SKM-1 (cell line): Measurements from ENCODE around the gene STAP2.

Experiments
- DNase-seq: peaks from one replicate; lab custom pipeline; 2025; ENCODE audit not compliant: unreplicated experiment; lab: John Stamatoyannopoulos, UW

STAP2 gene

DNA sequence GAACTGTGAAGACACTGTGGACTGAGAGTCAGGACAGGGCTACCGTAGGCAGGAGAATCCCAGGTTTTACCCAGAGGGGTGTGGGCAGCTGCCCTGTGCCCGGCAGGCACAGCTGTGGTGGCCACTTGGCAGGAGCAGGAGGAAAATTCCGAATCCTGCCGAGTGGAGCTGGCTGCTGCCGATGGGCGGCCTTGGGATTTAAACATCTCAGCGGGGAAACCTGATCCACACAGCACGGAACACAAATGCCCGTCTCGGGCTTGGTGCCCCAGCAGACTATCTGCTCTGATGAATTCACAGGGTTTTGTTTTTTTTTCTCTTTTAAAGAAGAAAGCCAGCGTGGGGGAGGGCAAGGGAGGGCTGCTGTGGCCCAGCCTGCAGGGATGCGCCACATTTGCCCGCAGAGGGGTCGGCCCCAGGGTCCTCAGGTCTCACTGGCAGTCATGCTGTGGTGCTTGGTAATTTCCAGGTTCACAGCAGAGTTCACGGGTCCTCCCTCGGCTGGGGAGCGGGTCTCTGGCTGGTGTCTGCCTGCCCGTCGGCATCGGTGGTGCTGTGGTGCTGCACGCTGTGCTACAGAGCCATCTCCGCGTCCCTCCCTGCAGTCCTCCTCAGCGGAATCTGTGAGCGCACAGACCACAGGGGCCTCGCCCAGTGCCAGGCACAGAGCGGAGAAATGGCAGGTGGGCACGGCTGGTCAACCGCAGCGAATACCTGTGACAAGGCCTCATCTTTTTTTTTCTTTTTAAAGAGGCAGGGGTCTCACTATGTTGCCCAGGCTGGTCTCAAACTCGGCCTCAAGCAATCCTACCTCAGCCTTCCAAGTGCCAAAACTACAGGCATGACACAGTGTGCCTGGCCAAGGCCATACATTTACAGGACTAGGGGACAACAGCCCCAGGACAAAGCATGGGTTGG, 32.9 kb upstream of the STAP2 start:
- DNase-seq, result no peak

DNA sequence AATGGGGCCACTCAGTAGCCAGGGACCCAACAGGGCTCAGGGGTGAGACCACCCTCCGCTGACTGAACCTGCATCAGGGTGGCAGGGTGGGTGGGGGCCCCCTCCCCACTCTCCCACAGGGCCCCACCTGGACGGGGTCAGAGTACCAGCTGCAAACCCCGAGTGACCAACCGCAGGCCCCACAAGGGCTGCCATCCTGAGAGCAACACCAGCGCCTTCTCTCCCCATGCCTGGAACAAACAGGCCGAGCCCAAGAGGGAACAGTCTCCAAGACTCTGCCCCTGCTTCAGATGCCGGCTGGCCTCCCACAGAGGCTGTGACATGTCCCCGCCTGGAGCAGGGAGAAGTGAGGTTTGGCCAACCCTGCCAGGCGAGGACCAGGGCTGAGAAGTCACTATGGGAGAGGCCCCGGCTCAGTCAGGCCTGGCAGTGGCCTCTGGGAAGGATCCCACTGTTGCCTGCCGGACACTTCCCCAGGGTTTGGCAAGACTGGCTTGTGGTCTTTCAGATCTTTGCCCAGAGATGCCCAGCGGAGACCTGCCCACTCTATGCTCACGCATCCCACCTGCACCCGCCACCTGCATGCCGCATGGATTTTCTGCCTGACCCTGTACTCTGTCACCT, 31.9 kb upstream of the STAP2 start:
- no peak for DNase-seq

DNA sequence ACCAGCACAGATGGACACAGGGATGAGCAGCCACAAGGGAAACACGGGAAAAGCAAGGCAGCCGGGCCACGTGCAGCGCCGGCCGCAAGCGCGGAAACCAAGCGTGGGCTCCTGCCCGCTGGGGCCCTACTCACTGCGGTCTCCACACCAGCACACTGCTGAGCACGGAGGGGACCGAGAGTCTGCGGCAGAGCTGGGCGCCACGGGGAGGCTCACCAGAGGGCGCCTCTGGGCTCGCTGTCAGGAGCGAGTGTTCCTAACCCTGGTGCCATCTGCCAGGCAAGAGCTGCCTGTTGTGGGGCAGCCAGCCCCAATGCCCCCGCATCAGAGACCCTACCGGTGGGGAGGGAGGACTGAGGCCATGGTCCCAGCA, 31.2 kb upstream of the STAP2 start:
- DNase-seq, result no peak

DNA sequence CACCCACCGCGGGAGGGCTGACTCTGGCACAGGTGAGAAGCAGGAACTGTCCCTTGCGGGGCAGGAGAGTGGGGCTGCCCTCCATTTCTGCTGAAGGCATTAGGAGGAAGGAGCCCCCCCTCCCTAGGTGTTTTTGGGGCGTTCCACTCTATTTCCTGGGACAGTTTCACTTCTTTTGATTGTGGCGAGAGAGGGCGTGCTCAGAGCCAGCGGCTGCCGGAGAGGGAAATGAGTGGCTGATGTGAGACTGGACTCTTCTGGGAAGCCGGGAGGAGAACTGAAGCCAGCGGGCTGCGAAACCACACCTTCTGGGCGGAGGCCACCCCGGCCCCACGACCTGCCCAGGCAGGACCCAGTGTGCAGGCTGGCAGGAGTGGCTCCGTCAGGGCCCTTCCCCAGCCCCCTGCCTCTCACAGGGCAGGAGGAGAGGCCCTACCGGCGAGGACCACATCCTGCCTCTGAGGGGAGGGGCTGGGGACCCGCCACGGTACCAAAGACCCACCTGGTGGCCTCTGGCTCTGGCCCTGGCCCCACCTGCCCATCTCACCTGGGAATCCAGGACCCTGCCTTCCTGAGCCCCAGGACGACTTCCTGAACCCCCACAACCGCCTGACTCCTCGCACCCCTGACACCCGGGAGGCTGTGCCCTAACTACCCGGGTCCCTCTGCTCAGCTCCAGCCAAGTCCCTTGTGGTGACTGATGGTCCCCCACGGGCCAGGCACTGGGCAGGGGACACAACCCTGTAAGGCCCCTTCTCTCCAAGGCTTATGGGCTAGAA, 30.7 kb upstream of the STAP2 start:
- DNase-seq, result peak; percentile 28

DNA sequence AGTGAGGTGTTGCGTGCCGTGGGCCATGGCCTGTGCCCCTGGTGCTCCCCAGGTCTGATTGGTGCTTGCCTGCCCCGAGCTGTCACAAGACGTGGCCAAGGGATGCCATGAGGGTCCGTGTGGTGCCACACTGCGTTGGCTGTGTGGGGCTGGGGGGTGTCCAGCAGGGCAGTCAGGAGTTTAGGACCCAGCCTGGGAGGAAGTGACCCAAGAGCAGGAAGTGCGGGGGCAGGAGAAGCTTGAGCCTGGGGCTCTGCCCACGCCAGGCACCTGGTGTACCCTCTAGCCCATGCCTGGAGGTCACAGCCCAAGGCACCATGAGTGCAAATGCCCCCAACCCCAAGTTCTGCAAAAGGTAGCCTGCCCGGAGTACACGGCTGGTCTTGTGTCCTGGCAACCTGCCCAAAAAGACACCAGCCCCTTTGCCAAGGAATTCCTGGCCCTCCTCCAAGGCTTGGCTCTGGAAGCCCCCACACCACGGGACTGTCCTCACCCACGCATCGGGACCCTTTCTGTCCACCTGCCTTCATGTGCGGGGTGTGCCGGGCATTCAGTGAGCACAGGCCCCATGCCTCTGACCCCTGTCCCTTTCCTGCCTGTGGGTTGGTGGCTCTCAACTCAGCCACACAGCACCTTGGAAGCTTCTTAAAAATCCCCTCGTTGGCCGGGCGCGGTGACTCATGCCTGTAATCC, 29.6 kb upstream of the STAP2 start:
- no peak for DNase-seq

DNA sequence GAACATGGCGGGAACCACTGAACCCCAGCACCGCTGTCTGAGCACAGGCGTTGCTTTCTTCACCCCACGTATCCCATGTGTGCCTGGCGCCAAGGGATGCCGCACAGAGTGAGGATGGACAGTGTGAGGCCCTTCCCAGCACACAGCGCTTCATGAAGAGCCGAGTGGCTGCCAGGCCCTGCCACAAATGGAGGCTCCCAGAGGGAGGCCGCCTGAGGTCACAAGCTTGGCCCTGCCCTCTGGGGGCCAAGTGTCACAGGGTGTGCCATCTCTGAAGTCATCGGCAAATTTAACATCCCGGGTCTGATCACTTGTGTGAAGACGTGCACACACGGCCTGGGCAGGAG, 29.1 kb upstream of the STAP2 start:
- no peak for DNase-seq

DNA sequence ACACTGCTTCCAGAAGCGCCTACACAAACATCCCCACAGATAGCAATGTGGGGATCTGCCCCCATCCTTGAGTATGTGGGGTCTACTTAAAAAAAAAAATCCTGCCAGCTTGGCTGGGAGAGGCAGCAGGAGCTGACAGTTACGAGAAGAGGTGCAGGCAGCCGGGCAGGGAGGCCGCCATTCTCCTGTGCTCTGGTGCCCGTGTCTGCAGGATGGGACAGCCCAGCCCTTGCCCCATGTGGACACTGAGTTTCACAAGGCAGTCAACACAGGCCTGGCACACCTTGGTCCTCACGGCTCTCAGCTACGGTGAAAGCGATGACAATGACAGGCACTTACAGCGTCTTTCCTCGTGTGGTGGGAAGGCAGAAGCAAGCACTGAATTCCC, 28.7 kb upstream of the STAP2 start:
- no peak for DNase-seq

DNA sequence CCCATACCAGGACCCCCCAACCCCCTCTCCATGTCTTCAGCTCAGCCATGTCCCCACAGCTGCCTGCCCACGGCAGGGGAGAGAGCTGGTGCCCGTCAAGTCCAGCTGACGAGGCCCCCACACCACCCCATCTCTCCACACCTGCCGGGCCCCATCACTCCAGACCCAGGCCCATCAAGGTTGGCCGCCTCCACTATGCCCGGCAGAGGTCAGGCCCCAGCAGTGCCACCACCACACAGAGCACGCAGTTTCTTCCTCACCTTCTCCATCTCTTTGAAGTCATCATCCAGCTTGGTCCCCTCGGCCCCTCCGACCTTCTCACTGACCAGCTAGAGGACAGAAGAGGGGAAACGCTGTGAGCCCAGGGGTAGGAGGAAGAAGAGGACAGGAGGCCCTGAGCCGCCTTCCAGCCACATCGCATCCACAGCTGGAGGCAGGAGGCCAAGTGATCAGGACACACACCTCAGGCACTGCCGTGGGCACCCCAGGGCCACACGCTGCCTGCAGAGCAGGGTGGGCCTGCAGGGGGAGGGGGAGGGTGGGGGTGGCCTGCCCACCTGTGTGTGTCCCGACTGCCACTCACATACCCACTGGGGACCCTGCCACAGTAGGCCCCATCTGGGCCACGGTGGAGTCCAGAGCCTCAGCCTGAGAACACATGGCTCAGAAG, 28.2 kb upstream of the STAP2 start:
- no peak for DNase-seq

DNA sequence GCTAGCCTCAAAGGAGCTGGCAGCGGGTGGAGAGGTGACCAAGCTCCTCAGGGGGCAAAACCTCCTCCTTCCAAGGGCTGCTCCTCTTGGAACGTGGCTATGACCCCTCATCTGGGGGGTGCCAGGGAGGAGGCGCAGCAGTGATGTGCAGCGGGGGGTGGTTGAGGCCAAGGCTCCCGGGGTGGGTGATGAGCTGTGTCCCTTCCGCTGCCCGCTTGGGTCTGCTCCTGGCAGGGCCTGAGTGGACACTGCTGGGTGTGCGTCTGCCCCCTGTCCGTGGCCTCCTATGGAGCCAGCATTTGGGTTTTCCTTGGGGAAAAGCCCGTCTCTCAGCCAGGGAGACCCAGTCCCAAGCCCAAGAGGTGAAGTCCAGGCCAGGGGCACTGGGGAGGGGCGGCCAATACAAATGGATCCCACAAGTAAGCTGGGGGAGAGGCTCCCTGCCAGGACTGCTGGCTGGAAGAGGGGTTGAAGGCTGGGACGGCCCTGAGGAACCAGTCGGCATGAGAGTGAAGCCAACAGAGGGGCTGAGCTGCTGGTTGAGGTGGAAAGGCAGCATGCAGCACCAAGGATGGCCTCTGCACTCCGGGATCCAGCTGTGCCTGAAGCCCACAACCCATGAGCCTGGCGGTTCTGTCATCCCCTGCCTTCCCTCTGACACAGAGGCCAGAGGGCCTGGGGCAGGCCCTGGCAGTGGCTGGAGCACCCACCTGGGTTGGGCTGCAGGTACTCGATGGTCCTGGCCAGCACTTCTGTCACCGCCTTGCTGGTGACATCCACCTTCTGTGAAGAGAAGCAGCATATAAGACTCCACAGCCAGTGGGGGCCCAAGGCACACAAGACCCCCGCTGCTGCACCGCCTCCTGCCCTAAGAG, 27.4 kb upstream of the STAP2 start:
- no peak for DNase-seq

DNA sequence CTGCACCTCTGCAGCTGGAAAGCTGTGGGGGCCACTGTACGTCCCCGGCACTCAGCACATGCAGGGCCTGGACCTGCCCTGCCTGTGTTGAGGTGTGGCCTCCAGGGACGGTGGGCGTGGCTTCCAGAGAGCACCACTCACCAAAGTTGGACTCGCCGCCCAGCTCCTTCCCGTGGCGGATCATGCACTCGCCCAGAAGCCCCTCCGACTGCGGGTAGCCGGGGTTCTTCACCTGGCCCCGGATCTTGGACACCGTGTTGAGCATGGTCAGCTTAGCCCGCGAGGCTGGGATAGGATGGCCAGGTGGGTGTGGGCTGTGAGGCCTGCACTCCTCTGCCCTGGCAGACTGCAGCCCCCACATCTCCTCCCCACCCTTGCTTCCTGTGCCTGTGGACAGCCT, 26.7 kb upstream of the STAP2 start:
- DNase-seq, result no peak

DNA sequence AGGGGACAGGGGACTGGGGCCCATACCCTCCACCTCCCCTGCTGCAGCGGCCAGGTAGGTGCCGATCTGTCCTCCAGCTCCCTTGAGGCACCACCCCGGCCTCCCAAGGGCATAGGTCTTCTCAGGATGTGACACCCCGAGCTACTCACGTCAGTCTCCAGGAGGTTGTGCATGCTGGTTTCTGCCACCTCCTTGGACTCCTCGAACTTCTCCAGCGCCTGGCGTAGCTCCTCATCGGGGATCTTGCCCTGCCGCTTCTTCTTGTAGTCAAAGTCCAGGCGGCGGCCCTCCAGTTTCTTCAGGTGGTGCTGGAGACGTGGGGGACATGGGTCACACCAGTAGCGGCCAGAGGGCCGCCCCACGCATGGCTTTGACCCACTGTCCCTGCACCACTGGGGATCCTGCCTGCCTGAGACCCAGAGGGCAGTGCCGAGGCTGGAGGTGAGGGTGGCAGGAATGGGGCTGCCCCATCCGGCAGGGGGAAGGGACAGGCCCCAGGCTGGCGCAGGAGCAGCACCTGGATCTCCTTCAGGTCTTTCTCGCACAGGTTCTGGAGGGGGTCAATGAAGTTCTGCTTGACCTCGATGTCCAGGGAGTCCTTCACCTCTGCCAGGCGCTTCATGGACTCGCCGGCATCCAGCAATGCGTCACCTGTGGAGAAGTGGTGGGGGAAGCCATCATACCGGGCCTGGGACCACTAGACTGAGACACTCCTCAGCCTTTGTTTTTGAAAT, 25.1 kb upstream of the STAP2 start:
- no peak for DNase-seq

DNA sequence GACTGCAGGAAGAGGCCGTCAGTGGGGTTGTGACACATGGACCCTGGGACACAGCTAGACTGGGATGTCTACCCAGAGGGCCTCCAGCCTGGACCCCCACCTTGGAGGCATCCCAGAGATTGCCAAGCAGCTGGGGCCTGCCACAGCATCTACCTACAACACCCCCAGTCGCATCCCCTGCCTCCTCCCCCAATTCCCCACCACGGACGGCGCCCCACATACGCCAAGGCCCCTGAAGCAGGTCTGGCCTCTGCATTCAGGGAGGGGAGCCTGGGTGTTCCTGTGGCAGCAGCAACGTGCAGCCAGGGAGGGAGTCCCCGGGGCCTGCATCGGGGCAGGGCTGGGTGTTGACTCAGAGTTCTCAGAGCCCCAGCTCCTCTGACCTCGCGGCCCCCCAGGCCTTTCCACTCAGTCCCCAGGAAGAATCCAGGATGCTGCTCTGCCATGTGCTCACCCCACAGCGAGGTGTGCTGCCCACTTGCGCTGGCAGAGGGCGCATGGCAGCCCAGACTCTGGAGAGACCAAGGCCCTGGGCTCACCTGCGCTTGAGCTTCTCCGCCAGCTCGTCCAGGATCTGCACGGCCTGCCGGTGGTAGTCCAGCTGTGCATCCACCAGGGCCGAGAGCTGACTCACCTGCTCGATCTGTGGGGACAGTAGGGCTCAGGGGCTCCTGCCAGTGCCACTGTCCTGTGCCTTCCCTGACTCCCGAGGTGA, 24.4 kb upstream of the STAP2 start:
- no peak for DNase-seq

DNA sequence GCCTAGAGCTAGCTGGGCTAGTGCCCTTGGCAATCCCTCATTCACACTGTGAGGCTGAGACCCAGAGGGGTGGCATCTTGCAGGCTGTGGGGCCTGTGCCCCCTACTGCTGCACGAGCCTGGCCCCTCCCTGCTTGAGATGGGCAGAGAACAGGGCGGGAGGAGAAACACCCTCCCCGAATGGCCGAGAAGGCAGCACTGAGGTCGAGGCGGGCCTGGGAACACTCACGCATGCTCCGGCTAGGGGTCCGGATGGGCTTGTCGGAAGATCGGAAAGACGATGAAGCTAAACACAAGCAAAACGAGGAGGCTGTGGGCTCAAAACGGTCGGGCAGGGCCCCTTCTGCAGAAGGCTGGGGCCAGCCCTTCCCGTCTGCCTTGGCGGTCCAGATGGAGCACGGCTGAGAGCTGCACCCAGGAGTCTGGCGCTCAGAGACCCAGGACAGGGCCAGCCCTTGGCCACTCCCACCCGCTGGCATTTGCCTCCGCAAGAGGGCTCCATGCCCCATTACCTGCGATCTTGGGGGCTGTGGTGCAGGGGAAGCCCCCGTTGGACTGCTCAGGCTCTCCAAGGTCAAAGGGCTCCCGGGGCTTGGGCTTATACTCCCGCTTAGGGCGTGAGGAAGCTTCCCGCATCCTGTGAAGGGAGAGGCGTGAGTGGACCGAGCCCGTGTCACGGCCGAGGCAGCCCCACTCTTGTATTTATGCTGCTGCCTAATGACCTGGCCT, 23.6 kb upstream of the STAP2 start:
- no peak for DNase-seq

DNA sequence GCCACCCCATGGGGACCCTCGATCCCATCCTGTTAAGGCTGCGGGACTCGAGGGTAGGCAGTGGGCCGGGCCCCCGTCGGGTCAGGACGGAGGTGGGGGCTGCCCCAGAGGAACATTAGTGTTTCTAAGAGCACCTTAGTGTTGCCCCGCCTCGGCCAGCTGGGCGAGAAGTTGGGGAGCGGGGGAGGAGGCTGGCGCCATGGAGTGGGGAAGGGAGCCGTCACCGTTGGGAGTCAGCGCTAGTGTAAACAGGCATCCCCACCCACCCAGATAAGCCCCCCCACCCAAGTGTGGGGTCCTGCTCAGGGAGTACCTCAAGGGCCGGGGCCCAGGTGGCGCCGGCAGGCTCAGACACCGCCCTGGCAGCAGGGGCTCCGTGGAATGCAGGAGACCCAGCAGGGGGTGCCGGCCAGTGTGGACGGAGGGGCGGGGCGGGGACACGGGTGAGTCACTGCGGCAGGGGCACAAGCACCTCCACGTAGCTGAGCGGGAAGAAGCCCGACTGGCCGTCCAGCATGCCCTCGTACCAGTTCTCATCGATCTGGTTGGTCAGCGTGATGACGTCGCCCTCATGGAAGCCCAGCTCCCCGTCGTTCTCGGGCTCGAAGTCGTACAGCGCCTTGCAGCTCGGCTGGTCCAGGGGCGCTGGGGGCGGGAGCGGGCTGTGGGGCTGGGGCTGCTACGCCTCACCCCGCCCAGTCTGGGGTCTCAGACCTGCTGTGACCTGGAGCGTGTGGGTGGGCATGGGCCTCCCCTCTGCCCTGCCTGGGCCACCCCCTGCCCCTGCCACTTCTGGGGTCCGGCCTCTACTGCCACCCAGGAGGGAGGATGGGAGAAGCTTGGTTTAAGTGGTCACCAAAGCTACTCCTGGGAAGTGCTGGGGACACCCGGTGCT, 22.8 kb upstream of the STAP2 start:
- DNase-seq, result no peak

DNA sequence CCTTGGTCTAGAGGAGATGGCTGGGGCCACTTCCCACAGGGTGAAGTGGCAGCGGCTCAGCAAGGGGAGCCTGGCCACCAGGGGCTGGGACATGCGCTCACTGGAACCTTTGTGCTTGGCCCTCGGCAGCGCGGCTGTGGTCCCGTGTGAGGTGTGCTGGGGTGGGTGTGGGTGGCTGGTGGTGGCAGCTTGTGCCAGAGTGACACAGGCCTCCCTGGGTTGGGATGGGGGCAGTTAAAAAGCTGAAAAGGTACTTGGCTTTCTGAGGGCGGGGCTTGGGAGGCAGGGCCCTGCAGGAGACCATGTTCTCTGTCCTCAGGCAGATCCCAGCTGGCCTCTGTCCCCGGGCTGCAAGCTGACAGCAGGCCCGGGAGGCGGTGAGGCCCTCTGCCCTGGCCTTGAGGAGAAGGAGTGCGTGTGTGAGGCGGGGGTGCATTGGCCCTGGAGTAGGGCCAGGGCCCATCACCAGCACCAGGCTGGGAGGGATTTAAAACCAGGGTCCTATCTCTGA, 22.1 kb upstream of the STAP2 start:
- no peak for DNase-seq

DNA sequence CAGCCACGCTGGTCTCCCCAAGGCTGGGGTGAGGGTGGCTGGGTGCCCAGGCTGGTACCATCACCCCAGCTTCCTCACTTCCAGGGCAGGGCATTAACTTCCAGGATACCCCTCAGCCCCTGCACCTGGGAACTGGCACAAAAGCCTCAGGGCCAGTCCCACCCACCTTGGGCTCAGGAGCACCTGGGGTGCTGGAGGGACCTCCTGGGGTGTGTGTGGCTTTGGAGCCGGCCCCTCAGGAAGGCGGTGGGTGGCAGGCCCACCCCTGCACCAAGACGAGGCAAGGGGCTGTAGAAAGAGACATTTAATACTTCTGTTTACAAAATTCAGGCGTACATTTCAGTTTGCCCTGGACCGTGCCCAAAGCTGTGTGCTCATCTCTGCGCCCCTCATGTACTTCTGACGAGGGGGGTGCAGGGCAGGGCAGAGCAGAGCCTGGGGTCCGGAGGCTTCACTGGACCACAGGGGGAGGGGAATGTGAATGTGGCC, 21.5 kb upstream of the STAP2 start:
- no peak for DNase-seq

DNA sequence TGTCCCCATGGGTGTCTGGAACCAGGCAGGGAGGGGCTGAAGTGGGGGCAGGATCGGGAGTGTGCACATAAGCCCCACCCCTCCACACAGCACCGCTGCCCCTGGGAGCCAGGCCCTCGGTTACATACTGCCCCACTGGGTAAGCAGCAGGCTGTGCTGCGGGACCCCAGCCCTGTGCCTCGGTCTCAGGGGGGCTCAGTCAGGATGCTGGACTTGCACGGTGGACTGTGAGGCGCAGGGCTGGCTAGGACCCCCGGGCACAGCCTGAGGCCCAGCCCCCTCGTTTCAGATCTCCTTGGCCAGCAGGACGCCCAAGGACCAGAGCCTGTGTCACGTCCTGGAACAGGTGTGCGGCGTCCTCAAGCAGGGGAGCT, 21.0 kb upstream of the STAP2 start:
- no peak for DNase-seq
